ENCODE measurements around the gene LIN37.
"Not testable (repeated sequence)": the region's sequence is repeated elsewhere in the genome, so short reads cannot be mapped to it uniquely, and the experiment has no call there.

The LIN37 gene

DNA sequence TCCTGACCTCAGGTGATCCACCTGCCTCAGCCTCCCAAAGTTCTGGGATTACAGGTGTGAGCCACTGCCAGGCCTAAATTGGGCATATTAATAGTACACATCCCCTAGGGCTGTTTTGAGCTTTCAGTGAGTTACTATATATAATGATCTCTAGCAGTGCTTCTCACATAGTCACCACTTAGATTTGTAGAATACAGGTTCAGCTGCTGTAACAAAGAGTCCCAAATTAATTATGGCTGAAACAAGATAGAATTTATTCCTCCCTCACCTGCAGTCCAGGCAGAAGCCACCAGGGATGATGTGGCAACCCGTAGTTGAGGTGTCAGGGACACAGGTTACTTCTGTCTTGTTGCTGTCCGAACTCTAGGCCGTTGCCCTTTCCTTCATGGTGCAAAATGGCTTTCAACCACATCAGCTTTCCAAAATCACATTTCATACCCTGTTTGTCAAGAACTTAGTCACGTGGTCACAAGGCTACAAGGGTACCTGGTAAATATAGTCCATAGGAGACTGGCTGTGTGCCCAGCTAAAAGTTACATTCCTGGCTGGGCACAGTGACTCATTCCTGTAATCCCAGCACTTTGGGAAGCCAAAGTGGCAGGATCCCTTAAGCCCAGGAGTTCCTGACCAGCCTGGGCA is 12.5 kb downstream of the LIN37 start:
- TF ChIP-seq, protein P1, sequence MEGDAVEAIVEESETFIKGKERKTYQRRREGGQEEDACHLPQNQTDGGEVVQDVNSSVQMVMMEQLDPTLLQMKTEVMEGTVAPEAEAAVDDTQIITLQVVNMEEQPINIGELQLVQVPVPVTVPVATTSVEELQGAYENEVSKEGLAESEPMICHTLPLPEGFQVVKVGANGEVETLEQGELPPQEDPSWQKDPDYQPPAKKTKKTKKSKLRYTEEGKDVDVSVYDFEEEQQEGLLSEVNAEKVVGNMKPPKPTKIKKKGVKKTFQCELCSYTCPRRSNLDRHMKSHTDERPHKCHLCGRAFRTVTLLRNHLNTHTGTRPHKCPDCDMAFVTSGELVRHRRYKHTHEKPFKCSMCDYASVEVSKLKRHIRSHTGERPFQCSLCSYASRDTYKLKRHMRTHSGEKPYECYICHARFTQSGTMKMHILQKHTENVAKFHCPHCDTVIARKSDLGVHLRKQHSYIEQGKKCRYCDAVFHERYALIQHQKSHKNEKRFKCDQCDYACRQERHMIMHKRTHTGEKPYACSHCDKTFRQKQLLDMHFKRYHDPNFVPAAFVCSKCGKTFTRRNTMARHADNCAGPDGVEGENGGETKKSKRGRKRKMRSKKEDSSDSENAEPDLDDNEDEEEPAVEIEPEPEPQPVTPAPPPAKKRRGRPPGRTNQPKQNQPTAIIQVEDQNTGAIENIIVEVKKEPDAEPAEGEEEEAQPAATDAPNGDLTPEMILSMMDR (conservative IDR thresholded peaks at IDR 0.05; ENCODE audit: low read depth, low read length) = no peak
- no peak for DNase-seq (ENCODE audit: low read depth)
- H3K4me3 ChIP-seq (ENCODE audit: low read depth, low read length) = no peak overlapping the region

DNA sequence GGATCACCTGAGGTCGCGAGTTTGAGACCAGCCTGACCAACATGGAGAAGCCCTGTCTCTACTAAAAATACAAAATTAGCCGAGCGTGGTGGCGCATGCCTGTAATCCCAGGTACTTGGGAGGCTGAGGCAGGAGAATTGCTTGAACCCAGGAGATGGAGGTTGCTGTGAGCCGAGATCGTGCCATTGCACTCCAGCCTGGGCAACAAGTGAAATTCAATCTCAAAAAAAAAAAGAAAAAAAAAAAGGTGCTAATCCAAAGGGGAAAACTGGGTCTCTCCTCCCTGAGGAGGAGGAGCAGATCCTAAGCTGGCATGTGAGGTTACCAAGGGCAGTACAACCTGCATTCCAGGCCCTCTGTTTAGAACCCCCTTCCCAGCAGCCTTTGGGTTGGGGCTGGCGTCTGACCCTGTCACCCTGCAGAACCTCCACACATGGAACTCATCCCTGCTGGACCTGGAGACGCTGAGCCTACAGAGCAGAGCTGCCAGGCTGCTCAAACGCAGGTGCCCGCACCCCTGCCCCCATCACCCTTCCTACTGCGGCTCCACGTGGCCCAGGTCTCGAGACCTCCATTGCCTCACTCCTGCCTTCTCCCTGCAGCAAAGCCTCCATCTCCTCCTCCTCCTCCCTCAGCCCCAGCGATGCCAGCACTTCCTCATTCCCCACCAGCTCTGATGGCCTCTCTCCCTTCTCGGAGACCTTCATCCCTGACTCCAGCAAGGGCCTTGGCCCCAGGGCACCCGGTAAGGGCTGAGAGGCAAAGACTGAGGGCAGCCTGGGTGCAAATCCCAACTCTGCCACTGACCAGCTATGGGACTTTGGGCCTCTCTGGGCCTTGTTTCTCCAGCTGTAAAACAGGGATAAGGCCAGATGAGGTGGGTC is 16.3 kb downstream of the LIN37 start:
- TF ChIP-seq, protein P1 (conservative IDR thresholded peaks at IDR 0.05; ENCODE audit: low read depth, low read length) = no peak
- H3K4me3 ChIP-seq (ENCODE audit: low read depth, low read length) = no peak overlapping the region

DNA sequence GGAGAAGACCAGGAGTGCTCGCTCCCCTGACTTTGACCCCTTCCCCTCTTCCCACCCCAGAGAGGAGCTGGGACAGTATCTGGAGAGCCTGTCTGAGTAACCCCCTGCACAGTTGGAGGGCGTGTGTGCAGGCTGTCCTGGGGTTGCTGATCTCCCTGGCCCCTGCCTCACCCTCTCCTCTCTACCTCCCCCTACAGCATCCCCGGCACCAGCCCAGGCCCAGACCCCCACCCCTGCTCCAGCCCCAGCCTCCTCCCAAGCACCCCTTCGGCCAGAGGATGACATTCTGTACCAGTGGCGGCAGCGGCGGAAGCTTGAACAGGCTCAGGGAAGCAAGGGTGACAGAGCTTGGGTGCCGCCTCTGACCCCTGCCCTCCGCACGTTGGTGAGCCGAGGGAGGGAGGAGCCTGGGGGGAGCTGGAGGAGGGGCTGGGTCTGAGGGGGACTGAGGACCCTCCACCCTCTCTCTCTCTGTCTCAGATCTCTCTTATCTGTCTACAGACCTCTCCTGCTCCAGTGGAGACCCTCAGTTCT is 18.3 kb downstream of the LIN37 start:
- TF ChIP-seq, protein P1 (conservative IDR thresholded peaks at IDR 0.05; ENCODE audit: low read depth, low read length) = no peak
- no peak for DNase-seq (ENCODE audit: low read depth)
- no peak overlapping the region for H3K4me3 ChIP-seq (ENCODE audit: low read depth, low read length)

More for the DNA sequence above, 16.3 kb downstream of the LIN37 start:
- DNase-seq (ENCODE audit: low read depth) = no peak

DNA sequence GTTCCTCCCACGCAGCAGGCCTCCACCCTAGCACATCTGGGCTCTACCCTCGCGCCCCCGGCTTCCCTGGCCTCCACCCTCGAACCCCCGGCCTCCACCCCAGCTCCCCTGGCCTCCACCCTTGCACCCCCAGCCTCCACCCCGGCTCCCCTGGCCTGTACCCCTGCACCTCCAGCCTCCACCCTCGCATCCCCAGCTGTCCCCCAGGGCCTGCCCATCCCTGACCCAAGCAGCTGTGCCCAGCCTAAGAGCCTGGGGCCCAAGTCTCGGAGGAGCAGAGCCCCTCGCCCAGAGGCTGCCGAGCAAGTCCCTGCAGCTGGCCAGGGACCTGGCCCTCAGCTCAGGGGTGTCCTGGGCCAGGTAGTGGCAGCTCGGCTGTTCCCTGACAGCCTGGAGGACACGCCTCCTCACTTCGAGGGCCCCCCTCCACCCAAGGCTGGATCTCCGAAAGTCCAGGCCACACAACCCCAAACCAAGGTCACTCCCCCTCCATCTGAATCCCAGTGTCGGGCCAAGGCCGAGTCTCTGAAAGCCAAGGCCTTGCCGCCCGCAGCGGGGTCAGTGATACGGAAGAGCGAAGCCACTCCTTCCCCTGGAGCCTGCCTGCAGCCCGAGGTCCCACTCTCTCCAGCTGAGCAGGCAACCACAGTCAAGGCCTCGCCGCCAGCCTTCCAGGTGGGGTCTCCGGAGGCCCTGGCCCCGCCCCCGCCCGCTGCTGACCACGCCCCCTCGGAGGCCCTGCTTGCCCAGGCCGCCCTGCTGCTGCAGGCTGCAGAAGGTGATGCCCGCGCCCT is 19.1 kb downstream of the LIN37 start:
- TF ChIP-seq, protein P1 (conservative IDR thresholded peaks at IDR 0.05; ENCODE audit: low read depth, low read length) = no peak
- DNase-seq (ENCODE audit: low read depth) = no peak

DNA sequence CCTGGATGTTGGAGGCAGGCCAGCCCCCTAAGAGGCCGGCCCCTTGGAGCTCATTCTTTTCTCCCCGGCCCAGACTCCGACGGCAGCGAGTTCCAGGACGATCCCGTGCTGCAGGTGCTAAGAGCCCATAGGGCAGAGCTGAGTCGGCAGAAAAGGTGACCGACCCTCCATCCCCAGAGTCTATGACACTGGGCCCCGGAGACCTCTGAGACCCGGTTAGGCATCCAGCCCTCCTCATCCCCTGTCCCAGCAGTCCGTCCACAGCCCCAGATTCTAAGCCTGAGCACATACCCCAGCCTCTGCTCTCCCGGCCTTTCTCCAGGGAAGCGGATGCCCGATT is 19.7 kb downstream of the LIN37 start:
- DNase-seq (ENCODE audit: low read depth) = no peak
- TF ChIP-seq, protein P1 (conservative IDR thresholded peaks at IDR 0.05; ENCODE audit: low read depth, low read length) = no peak
- H3K4me3 ChIP-seq (ENCODE audit: low read depth, low read length) = no peak overlapping the region

More for the DNA sequence above, 19.1 kb downstream of the LIN37 start:
- H3K4me3 ChIP-seq (ENCODE audit: low read depth, low read length) = no peak overlapping the region

DNA sequence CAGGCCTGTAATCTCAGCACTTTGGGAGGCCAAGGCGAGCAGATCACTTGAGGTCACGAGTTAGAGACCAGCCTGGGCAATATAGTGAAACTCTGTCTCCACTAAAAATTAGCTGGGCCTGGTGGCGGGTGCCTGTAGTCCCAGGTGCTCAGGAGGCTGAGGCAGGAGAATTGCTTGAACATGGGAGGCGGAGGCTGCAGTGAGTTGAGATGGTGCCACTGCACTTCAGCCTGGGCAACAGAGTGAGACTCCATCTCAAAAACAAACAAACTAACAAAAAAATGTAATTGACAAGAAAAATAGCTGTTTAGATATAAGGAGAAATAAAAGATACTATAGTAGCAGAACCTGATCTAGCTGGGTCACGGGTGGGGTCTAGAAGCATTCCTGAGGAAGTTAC is 24.0 kb downstream of the LIN37 start:
- DNase-seq (ENCODE audit: low read depth); H3K4me3 ChIP-seq (ENCODE audit: low read depth, low read length): not testable (repeated sequence)
